NB4 (cell line): ENCODE results near the gene ANGEL2.

ENCODE experiments used
- DNase-seq: peaks from one replicate; pipeline ENCODE4 v3.0.0; 2010; ENCODE audit warnings: low read depth
- H3K4me3 ChIP-seq: one replicate; pipeline ENCODE4 v1.5.1; 2011; ENCODE audit warnings: mild to moderate bottlenecking, low read depth, low read length, moderate library complexity
- CTCF ChIP-seq: IDR thresholded peaks from one replicate; pipeline ENCODE4 v1.5.1; 2012; ENCODE audit warnings: low read depth, low read length
- MYC ChIP-seq: IDR thresholded peaks from 2 replicates; pipeline ENCODE4 v1.6.1; 2011; ENCODE audit warnings: low read depth, low read length
- POLR2A ChIP-seq: IDR thresholded peaks from 2 replicates; pipeline ENCODE4 v1.6.1; 2011; ENCODE audit warnings: mild to moderate bottlenecking; ENCODE audit not compliant: insufficient read length; ENCODE audit errors: extremely low read depth
- TF ChIP-seq, protein P1 (sequence below): IDR thresholded peaks from 2 replicates; pipeline ENCODE4 v1.6.1; 2011; ENCODE audit warnings: low read depth, low read length

Gene ANGEL2

GRCh38 chr1:213020016-213020415 lies 4.3 kb upstream of the ANGEL2 start:
- no peak overlapping the region for H3K4me3 ChIP-seq
- TF ChIP-seq, protein P1, sequence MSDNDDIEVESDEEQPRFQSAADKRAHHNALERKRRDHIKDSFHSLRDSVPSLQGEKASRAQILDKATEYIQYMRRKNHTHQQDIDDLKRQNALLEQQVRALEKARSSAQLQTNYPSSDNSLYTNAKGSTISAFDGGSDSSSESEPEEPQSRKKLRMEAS, result no peak
- no peak for TF ChIP-seq CTCF
- TF ChIP-seq MYC, result no peak
- TF ChIP-seq POLR2A, result no peak
- no peak for DNase-seq

- DNase-seq, result no peak
- TF ChIP-seq, protein P1, result no peak
- TF ChIP-seq MYC, result no peak
- no peak for TF ChIP-seq CTCF
- TF ChIP-seq POLR2A, result no peak
Observed at GRCh38 chr1:213019450-213019849, 3.8 kb upstream of the ANGEL2 start.

GRCh38 chr1:213017447-213018273 lies 2.0 kb upstream of the ANGEL2 start:
- no peak for DNase-seq
- TF ChIP-seq POLR2A (no peak), MYC (no peak), CTCF (no peak)
- TF ChIP-seq, protein P1, result no peak
- H3K4me3 ChIP-seq, result peak overlapping the region; percentile 79

More at GRCh38 chr1:213019450-213019849, 3.8 kb upstream of the ANGEL2 start:
- no peak overlapping the region for H3K4me3 ChIP-seq

- H3K4me3 ChIP-seq, result peak overlapping the region; percentile 79
- DNase-seq, result peak; percentile 68
- TF ChIP-seq CTCF (no peak), MYC (no peak; the same call in 1 of the 2 replicates), POLR2A (no peak)
- TF ChIP-seq, protein P1, result no peak
Observed at GRCh38 chr1:213014642-213015041, 1.0 kb downstream of the ANGEL2 start.

DNA sequence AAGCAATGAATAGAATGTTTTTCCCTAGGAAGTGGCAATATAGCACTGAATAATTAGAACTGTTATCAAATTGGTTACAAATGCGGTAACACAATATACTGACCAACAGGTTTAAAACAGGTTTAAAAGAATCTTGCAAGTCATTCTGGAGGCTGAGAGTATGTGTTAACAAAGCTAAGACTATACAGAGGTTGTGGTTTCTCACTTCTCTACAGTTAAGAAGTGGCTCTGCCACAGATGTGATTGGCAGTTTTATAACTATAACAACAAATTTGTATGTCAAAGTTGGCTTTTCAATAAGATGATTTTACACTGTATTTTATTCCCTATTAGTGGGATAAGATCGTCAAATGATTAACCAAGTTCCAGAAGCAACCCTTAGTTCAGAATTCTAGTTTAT lies 7.1 kb downstream of the ANGEL2 start:
- peak; percentile 23 for DNase-seq
- no peak overlapping the region for H3K4me3 ChIP-seq
- TF ChIP-seq MYC (no peak), POLR2A (no peak), CTCF (no peak)
- TF ChIP-seq, protein P1, result no peak
